ENCODE measurements around the gene CD7.

Gene CD7

GRCh38 chr17:82327289-82327688 lies 9.9 kb upstream of the CD7 start:
- H3K27me3 ChIP-seq (replicated peaks), result peaks cover 19% of the 10 kb centered on the region
- H3K36me3 ChIP-seq (replicated peaks), result no peaks in the 10 kb centered on the region
- in situ Hi-C loops (cut with HindIII; ENCODE audit: low pct_ligation_motif_present, low sequenced_read_pairs), result no loop called here
- TF ChIP-seq, protein P1, sequence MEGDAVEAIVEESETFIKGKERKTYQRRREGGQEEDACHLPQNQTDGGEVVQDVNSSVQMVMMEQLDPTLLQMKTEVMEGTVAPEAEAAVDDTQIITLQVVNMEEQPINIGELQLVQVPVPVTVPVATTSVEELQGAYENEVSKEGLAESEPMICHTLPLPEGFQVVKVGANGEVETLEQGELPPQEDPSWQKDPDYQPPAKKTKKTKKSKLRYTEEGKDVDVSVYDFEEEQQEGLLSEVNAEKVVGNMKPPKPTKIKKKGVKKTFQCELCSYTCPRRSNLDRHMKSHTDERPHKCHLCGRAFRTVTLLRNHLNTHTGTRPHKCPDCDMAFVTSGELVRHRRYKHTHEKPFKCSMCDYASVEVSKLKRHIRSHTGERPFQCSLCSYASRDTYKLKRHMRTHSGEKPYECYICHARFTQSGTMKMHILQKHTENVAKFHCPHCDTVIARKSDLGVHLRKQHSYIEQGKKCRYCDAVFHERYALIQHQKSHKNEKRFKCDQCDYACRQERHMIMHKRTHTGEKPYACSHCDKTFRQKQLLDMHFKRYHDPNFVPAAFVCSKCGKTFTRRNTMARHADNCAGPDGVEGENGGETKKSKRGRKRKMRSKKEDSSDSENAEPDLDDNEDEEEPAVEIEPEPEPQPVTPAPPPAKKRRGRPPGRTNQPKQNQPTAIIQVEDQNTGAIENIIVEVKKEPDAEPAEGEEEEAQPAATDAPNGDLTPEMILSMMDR (IDR thresholded peaks at IDR 0.05; ENCODE audit: low read depth, low read length, missing control alignments), result no peak
- no peak overlapping the region for H3K27ac ChIP-seq
- H3K4me3 ChIP-seq (ENCODE audit: low read depth, low read length), result no peak overlapping the region
- DNase-seq, result no peak

- H3K27ac ChIP-seq, result no peak overlapping the region
- TF ChIP-seq, protein P1 (IDR thresholded peaks at IDR 0.05; ENCODE audit: low read depth, low read length, missing control alignments), result no peak
- DNase-seq, result no peak
- H3K36me3 ChIP-seq (replicated peaks), result no peaks in the 10 kb centered on the region
- peaks cover 17% of the 10 kb centered on the region for H3K27me3 ChIP-seq (replicated peaks)
- H3K4me3 ChIP-seq (ENCODE audit: low read depth, low read length), result no peak overlapping the region
- in situ Hi-C loops (cut with HindIII; ENCODE audit: low pct_ligation_motif_present, low sequenced_read_pairs), result no loop called here
Observed at GRCh38 chr17:82325286-82326180, 8.1 kb upstream of the CD7 start.

- Histone ChIP-seq H3K4me3 (ENCODE audit: low read depth, low read length) (no peak overlapping the region), H3K36me3 (replicated peaks) (no peaks in the 10 kb centered on the region), H3K27ac (no peak overlapping the region), H3K27me3 (replicated peaks) (peaks cover 9% of the 10 kb centered on the region)
- in situ Hi-C loops (cut with HindIII; ENCODE audit: low pct_ligation_motif_present, low sequenced_read_pairs), result no loop called here
- no peak for DNase-seq
- TF ChIP-seq, protein P1 (IDR thresholded peaks at IDR 0.05; ENCODE audit: low read depth, low read length, missing control alignments), result no peak
Observed at GRCh38 chr17:82324566-82325285, 7.3 kb upstream of the CD7 start.

- TF ChIP-seq, protein P1 (IDR thresholded peaks at IDR 0.05; ENCODE audit: low read depth, low read length, missing control alignments), result no peak
- no peak for DNase-seq
- peaks cover 9% of the 10 kb centered on the region for H3K27me3 ChIP-seq (replicated peaks)
- in situ Hi-C loops (cut with HindIII; ENCODE audit: low pct_ligation_motif_present, low sequenced_read_pairs), result no loop called here
- no peak overlapping the region for H3K27ac ChIP-seq
- no peak overlapping the region for H3K4me3 ChIP-seq (ENCODE audit: low read depth, low read length)
- H3K36me3 ChIP-seq (replicated peaks), result no peaks in the 10 kb centered on the region
Observed at GRCh38 chr17:82323514-82324234, 6.3 kb upstream of the CD7 start.

- Histone ChIP-seq H3K36me3 (replicated peaks) (no peaks in the 10 kb centered on the region), H3K27ac (no peak overlapping the region), H3K27me3 (replicated peaks) (peaks cover 9% of the 10 kb centered on the region), H3K4me3 (ENCODE audit: low read depth, low read length) (no peak overlapping the region)
- no peak for DNase-seq
- TF ChIP-seq, protein P1 (IDR thresholded peaks at IDR 0.05; ENCODE audit: low read depth, low read length, missing control alignments), result no peak
- in situ Hi-C loops (cut with HindIII; ENCODE audit: low pct_ligation_motif_present, low sequenced_read_pairs), result no loop called here
Observed at GRCh38 chr17:82322526-82323453, 5.4 kb upstream of the CD7 start.
